GM12891 (cell line): Measurements from ENCODE around the gene RBM11.

ENCODE experiments used
- DNase-seq: peaks from one replicate; pipeline ENCODE4 v3.0.0; 2011; ENCODE audit warnings: low spot score; ENCODE audit not compliant: insufficient read length
- FAIRE-seq: peaks from 2 replicates; lab custom pipeline; 2011; peaks lifted over from hg19 to GRCh38; lab: Jason Lieb, UNC
- PAX5 ChIP-seq: IDR thresholded peaks from 2 replicates; pipeline ENCODE4 v1.6.1; 2011; ENCODE audit warnings: low read length, moderate library complexity, mild to moderate bottlenecking; ENCODE audit not compliant: insufficient read depth, severe bottlenecking
- POLR2A ChIP-seq: IDR thresholded peaks from 2 replicates; pipeline ENCODE4 v1.6.1; 2011; ENCODE audit warnings: low read depth, low read length, control low read depth
- POLR2AphosphoS5 ChIP-seq: IDR thresholded peaks from 2 replicates; pipeline ENCODE4 v1.6.1; 2011; ENCODE audit warnings: low read depth, low read length, control low read depth
- POU2F2 ChIP-seq: IDR thresholded peaks from 2 replicates; pipeline ENCODE4 v1.6.1; 2011; ENCODE audit warnings: low read depth, mild to moderate bottlenecking, control low read depth, low read length, moderate library complexity
- SPI1 ChIP-seq: IDR thresholded peaks from 2 replicates; pipeline ENCODE4 v1.6.1; 2011; ENCODE audit warnings: low read depth, low read length, control low read depth
- TAF1 ChIP-seq: IDR thresholded peaks from 2 replicates; pipeline ENCODE4 v1.6.1; 2011; ENCODE audit warnings: low read depth, low read length, control low read depth

RBM11 gene

DNA sequence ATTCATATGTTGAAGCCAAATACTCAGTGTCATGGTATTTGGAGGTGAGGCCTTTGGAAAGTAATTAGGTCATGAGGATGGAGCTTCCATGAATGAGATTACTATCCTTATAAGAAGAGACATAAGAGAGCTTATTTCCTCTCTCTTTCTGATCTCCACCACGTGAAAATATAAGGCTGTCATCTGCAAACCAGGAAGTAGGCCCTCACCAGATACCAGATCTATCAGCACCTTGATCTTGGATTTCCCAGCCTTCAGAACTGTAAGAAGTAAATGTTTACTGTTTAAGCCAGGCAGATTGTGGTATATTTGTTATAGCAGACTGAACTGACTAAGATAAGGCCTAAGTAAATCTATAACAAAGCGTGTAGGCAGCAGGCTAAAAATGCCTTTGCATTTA is 25.3 kb downstream of the RBM11 start:
- TF ChIP-seq POLR2AphosphoS5 (no peak), TAF1 (no peak), POU2F2 (no peak), SPI1 (no peak)
- no peak for DNase-seq
- no peak for FAIRE-seq

DNA sequence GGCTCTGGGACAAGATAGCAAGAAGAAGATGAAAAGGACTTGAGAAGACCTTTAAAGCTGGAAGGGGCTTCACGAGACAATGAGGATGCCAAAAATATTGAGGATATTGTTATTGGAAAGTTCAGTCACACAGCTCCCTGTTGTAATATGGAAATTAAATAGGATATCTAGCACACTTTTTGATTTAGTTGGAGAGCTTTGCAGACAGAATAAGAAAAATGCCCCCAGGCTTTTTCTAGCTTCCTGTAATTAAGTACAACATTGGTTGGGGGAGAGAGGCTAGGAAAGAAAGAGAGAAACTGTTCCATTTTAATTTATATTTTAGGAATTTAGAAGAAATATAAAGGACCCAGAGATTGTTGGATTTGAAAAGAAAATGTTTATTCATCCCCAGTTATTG is 27.5 kb downstream of the RBM11 start:
- FAIRE-seq, result no peak
- TF ChIP-seq TAF1, result no peak
- no peak for TF ChIP-seq POLR2AphosphoS5
- no peak for TF ChIP-seq PAX5
- TF ChIP-seq POU2F2, result no peak
- TF ChIP-seq SPI1, result no peak
- no peak for TF ChIP-seq POLR2A

DNA sequence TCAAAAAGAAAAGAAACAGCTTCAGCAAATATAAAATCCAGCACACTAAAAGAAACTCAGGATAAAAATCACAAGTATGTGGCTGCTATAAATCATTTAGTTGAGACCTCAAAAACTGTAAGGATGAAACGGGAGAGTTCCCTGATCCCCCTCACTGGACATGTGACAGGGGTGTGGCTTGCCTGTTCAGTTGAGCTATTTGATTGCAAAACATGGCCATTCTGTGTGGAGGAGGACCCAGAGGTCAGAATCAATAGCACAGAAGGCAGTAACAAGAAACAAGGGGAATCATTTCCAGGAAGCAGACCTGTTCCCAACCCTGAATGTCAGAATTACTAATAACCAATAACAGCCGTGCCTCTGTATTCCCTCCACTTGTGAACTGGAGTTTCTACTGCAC is 27.9 kb downstream of the RBM11 start:
- no peak for TF ChIP-seq POU2F2
- TF ChIP-seq TAF1, result no peak
- no peak for TF ChIP-seq PAX5
- TF ChIP-seq POLR2AphosphoS5, result no peak
- no peak for TF ChIP-seq POLR2A
- TF ChIP-seq SPI1, result no peak
- no peak for FAIRE-seq
- no peak for DNase-seq

More for the DNA sequence above, 27.5 kb downstream of the RBM11 start:
- DNase-seq, result no peak

DNA sequence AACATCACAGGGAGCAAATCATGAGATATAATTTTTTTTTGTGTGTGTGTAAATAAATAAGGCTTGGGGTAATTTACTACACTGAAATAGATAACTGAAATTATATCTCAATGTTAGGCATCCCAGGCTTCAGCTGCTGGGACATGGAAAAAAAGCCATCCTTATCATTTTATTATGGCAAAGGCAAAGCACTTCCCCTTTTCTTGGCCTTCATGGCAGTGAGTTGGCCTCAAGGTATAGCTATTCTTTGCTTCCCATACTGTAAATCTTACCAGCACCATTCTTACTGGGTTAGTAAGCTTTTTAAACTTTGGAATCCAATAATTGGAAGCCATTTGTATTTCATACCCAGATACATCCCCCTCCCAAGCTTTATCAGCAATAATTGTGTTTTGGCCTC is 29.0 kb downstream of the RBM11 start:
- DNase-seq (no peak), FAIRE-seq (no peak)
- peak; percentile 37; the same call in 1 of the 2 replicates for TF ChIP-seq SPI1
- no peak for TF ChIP-seq POU2F2

DNA sequence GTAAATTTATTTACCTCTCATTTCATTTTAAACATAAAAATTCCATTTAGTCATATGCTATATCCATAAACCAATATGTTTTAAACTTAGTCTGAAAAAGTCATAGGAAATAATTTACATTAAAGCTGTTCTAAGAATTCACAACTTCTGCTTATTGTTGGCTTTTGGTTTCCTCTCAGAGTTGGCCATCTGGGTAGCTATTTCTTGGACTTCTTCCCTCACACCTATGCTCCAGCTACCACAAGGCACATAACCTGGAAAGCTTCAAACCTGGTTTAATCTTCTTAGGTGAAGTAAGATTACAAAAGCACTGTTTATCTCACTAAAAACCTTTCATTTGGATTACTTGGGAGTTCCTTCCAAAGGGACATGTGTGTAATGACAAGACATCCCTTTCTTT is 29.8 kb downstream of the RBM11 start:
- FAIRE-seq, result no peak

DNA sequence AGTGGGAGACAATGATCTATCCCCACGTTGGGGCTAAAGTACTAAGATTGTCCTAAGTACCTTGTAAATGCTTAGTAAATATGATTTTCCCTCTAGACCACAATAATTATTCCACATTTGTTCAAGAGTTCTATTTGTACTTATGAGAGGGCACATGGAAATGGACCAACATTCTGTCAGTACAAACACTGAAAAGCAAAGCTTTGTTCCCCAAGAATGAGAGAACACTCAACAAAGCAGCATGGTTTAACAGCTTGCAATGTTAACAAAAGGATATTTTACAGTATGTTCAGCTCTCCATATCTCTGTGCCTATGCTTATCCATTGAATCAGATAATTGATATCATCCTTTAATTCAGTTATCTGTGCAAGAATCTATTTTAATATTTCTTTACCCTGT is 35.4 kb downstream of the RBM11 start:
- DNase-seq (no peak), FAIRE-seq (no peak)
- TF ChIP-seq POLR2AphosphoS5, result no peak
- TF ChIP-seq PAX5, result no peak

More for the DNA sequence above, 29.8 kb downstream of the RBM11 start:
- no peak for TF ChIP-seq PAX5
- TF ChIP-seq TAF1, result no peak
- no peak for TF ChIP-seq POU2F2
- TF ChIP-seq POLR2A, result no peak
- TF ChIP-seq SPI1, result no peak
- no peak for TF ChIP-seq POLR2AphosphoS5
- no peak for DNase-seq

DNA sequence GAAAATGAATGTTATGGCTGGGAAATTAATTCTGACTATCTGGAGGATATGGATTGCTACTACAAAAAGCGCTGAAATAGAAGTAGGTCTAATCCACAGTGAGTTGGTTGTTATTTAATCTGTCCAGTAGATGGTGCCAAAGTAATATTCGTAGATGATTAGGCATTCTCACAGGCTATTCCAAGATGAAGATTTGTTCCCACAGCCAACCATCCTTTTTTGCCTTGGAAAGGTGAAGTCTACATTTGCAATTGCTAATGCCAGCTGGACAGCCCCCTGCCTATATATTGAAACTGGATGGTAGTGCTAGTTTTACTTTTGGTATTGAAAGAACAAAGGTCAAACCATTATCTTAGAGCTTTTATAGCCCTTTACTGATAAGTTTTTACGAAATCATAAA is 43.8 kb downstream of the RBM11 start:
- TF ChIP-seq SPI1 (no peak), POLR2AphosphoS5 (no peak), POLR2A (no peak), POU2F2 (no peak), TAF1 (no peak), PAX5 (no peak)
- FAIRE-seq (peak; percentile 76), DNase-seq (no peak)

DNA sequence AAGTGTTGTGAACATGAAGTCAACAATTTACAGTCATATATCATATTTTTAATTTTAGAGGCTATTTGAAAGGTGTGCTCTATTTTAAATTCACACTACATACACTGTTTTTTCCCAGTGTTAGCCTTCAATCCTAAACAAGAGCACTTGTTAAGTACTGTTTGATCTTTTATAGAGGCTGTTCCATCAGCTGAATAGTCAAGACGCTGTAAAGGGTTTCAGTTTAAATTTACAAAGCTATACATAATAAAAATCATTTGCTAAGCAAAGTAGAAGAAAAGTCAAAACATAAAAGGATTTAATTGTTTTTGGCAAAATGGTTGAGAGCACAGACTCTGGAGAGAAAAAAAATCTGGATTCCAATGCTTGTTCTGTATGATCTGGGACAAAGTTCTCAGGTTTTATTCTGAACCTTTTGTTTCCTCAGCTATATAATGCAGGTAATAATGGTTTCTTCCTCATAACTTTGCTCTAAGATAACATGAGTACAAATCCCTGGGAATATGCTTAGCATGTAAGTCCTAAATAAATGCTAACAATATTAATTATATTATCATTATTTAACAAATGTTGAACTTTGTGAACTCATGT is 44.3 kb downstream of the RBM11 start:
- no peak for TF ChIP-seq POU2F2
- TF ChIP-seq POLR2AphosphoS5, result no peak
- TF ChIP-seq SPI1, result no peak
- TF ChIP-seq TAF1, result no peak
- TF ChIP-seq POLR2A, result no peak
- TF ChIP-seq PAX5, result no peak
- no peak for FAIRE-seq
- DNase-seq, result no peak

DNA sequence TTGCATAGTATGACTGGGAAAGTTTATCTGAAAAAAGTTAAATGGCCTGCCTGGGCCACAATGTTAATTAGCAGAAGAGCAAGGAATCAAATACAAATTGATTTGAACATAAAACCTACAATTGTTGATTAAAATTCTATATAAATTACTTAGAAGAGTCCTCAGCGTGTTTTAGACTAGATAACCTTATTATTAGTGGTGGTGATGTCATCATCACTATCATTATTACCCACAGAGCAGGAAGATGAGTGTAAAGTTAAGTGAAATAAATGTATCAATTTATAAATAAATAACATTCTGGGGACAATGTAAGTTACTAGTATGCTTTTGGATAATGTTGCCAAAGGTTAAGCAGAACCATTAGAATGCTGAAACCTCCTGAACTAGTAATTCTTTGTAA is 46.1 kb downstream of the RBM11 start:
- FAIRE-seq (no peak), DNase-seq (no peak)
- TF ChIP-seq PAX5, result no peak
- no peak for TF ChIP-seq POU2F2
- no peak for TF ChIP-seq SPI1
- no peak for TF ChIP-seq POLR2AphosphoS5
- no peak for TF ChIP-seq POLR2A
- no peak for TF ChIP-seq TAF1

DNA sequence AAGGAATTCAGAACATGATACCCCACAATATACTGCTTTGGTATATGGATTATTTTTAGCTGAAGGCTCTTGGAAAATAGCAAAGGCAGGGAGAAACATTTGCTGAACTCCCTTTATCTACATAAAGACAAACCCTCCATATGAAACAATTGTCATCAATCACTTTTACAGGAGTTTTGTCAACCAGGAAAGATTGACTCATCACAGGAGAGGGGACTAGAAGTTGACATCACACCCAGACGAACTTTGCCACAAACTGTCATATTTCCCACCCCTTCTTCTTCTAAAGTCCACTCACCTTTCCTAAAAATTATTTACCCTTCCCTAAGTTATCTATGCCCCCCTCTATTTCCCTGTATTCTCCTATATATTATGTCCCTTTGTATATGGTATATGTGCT is 47.9 kb downstream of the RBM11 start:
- TF ChIP-seq TAF1 (no peak), POU2F2 (no peak), POLR2AphosphoS5 (no peak), SPI1 (no peak), POLR2A (no peak), PAX5 (no peak)
- FAIRE-seq, result no peak
- DNase-seq, result no peak

DNA sequence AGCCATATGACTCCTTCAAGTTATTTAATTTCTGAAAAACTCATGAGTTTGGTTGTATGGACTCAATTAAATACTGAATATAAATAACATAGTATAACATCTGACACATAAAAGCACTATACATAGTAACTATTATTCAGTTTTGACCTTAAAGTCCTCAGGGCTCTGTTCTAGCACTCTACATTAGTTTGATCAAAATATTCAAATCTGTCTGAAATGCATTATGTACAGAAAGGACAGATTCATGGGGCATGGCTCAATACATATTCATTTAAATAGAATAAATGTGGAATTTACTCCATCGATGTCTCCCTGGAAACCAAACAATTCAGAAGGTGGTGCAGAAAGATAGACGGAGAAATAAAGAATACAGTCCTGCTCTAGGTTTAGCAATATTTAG is 49.1 kb downstream of the RBM11 start:
- FAIRE-seq, result no peak
- no peak for DNase-seq
- no peak for TF ChIP-seq SPI1
- no peak for TF ChIP-seq TAF1
- no peak for TF ChIP-seq POLR2AphosphoS5

DNA sequence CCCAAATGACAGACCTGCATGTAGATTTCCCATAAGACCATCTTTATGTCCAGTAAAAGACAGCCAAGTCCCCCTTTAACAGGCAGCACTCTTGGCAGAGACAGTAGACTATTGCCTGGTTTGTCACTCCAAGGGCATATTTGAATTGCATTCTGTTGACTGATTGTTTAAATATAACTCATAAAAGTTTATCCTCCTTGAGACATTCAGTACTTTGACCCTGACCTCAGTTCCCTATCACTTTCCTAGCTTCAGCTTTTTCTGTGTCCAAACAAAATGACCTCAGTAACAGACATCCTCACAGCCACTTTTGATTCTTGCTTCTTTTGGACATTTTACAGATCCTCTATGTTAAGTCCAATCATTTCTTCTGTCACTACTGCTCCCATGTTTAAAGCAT is 51.1 kb downstream of the RBM11 start:
- DNase-seq (no peak), FAIRE-seq (no peak)
- TF ChIP-seq TAF1 (no peak), POLR2AphosphoS5 (no peak)
